HEK293T (cell line): ENCODE results near the gene GRIN3A.

ENCODE experiments used
- BHLHE40 ChIP-seq: fragments of 450-650 bp; IDR thresholded peaks from 2 replicates; pipeline ENCODE4 v1.6.1; 2016; ENCODE audit warnings: mild to moderate bottlenecking, moderate library complexity, borderline replicate concordance
- CTBP1 ChIP-seq: fragments of 450-650 bp; IDR thresholded peaks from 2 replicates; pipeline ENCODE4 v1.6.1; 2016; ENCODE audit warnings: borderline replicate concordance
- FOXK2 ChIP-seq: fragments of 450-650 bp; IDR thresholded peaks from 2 replicates; pipeline ENCODE4 v1.6.1; 2016; ENCODE audit warnings: mild to moderate bottlenecking
- FOXM1 ChIP-seq: fragments of 450-650 bp; IDR thresholded peaks from 2 replicates; pipeline ENCODE4 v1.6.1; 2017; ENCODE audit warnings: mild to moderate bottlenecking, borderline replicate concordance
- HDGF ChIP-seq: fragments of 450-650 bp; IDR thresholded peaks from 2 replicates; pipeline ENCODE4 v1.6.1; 2017; ENCODE audit warnings: antibody characterized with exemption, borderline replicate concordance
- NFRKB ChIP-seq: fragments of 450-650 bp; IDR thresholded peaks from 2 replicates; pipeline ENCODE4 v1.6.1; 2016; ENCODE audit warnings: mild to moderate bottlenecking, moderate library complexity
- TF ChIP-seq, protein P1 (sequence below): fragments of 450-650 bp; IDR thresholded peaks from 2 replicates; pipeline ENCODE4 v1.6.1; 2016

DNA sequence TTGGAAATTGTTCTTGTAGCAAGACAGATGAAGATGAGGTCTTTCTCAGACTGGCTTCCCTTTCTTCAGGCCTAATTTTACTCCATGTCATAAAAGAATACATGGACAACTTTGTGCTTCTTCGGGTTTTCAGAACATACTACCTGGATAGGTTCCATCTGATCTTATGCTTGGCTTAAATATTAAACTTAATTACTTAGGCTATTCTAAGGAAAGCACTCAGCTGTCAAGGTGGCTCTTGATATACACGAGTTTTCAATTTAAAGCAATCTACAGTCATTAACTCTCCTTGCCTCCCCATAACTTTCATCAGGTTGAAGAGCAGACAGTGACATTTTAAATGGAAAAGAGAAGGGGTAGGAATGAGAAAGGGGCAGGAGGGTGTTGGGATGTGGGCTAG, 134.2 kb downstream of the GRIN3A start:
- TF ChIP-seq CTBP1 (no peak), FOXM1 (no peak), FOXK2 (no peak), NFRKB (no peak), HDGF (no peak), BHLHE40 (no peak)
- TF ChIP-seq, protein P1, sequence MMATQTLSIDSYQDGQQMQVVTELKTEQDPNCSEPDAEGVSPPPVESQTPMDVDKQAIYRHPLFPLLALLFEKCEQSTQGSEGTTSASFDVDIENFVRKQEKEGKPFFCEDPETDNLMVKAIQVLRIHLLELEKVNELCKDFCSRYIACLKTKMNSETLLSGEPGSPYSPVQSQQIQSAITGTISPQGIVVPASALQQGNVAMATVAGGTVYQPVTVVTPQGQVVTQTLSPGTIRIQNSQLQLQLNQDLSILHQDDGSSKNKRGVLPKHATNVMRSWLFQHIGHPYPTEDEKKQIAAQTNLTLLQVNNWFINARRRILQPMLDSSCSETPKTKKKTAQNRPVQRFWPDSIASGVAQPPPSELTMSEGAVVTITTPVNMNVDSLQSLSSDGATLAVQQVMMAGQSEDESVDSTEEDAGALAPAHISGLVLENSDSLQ: no peak
